T follicular helper cell (primary cell): ENCODE measurements around the gene LONRF3.
A peak's percentile ranks its signal among the peaks of the same experiment; 100 is the strongest.
"Not testable (repeated sequence)": the region's sequence is repeated elsewhere in the genome, so short reads cannot be mapped to it uniquely, and the experiment has no call there.

ENCODE experiments used
- DNase-seq: peaks from one replicate; pipeline ENCODE4 v3.0.0-alpha.2; 2020; ENCODE audit warnings: low read depth

LONRF3 gene

GRCh38 chrX:118988911-118989310 is 14.5 kb downstream of the LONRF3 start:
- no peak for DNase-seq

GRCh38 chrX:118989886-118990285 is 15.5 kb downstream of the LONRF3 start:
- no peak for DNase-seq

GRCh38 chrX:118990512-118991227 is 16.3 kb downstream of the LONRF3 start:
- DNase-seq: no peak

GRCh38 chrX:118992441-118993121 is 18.2 kb downstream of the LONRF3 start:
- not testable (repeated sequence) for DNase-seq

GRCh38 chrX:119003462-119003861 is 29.0 kb downstream of the LONRF3 start:
- no peak for DNase-seq

GRCh38 chrX:119004920-119005524 is 30.6 kb downstream of the LONRF3 start:
- DNase-seq: peak; percentile 30

GRCh38 chrX:119007189-119007770 is 32.9 kb downstream of the LONRF3 start:
- no peak for DNase-seq

GRCh38 chrX:119008110-119008744 is 33.8 kb downstream of the LONRF3 start:
- no peak for DNase-seq

GRCh38 chrX:119009071-119009470 is 34.7 kb downstream of the LONRF3 start:
- DNase-seq: no peak

- no peak for DNase-seq
Measured at GRCh38 chrX:119010491-119010890, 36.1 kb downstream of the LONRF3 start.

GRCh38 chrX:119013164-119013563 is 38.7 kb downstream of the LONRF3 start:
- no peak for DNase-seq

- no peak for DNase-seq
Measured at GRCh38 chrX:119015407-119016237, 41.2 kb downstream of the LONRF3 start.

- no peak for DNase-seq
Measured at GRCh38 chrX:119017077-119017476, 42.7 kb downstream of the LONRF3 start.

- no peak for DNase-seq
Measured at GRCh38 chrX:119025900-119026299, 51.5 kb downstream of the LONRF3 start.

- DNase-seq: not testable (repeated sequence)
Measured at GRCh38 chrX:119026344-119026743, 51.9 kb downstream of the LONRF3 start.

- DNase-seq: not testable (repeated sequence)
Measured at GRCh38 chrX:119027960-119028732, 53.7 kb downstream of the LONRF3 start.

GRCh38 chrX:119028733-119029330 is 54.4 kb downstream of the LONRF3 start:
- DNase-seq: no peak

GRCh38 chrX:119029656-119030055 is 55.2 kb downstream of the LONRF3 start:
- not testable (repeated sequence) for DNase-seq

- DNase-seq: no peak
Measured at GRCh38 chrX:119030990-119031389, 56.6 kb downstream of the LONRF3 start.
